Mesothelial cell of epicardium (in vitro differentiated cells): ENCODE results near the gene TRIM56. TPM values are rescaled to one million over a fixed set of nuclear protein-coding genes. Genes with fewer than 3 reads are reported as not detected.
A peak's percentile ranks its signal among the peaks of the same experiment; 100 is the strongest.
"Not testable (repeated sequence)": the region's sequence is repeated elsewhere in the genome, so short reads cannot be mapped to it uniquely, and the experiment has no call there.

Experiments
- DNase-seq, 2 experiments: peaks; one replicate each; pipeline ENCODE4 v3.0.0; 2021; ENCODE audit warnings: low spot score in 2 of 2; ENCODE audit not compliant: unreplicated experiment in 2 of 2
- H3K27ac Mint-ChIP-seq: 2 replicates; pipeline ENCODE4 v1.8.0; 2021; ENCODE audit warnings: mixed read lengths
- H3K27me3 Mint-ChIP-seq: 2 replicates; pipeline ENCODE4 v1.8.0; 2021; ENCODE audit warnings: low read depth, mixed read lengths
- H3K36me3 Mint-ChIP-seq: 2 replicates; pipeline ENCODE4 v1.8.0; 2021; ENCODE audit warnings: mixed read lengths
- H3K4me1 Mint-ChIP-seq: 2 replicates; pipeline ENCODE4 v1.8.0; 2021; ENCODE audit warnings: mixed read lengths
- H3K4me3 Mint-ChIP-seq: 2 replicates; pipeline ENCODE4 v1.8.0; 2021; ENCODE audit warnings: mild to moderate bottlenecking, moderate library complexity, mixed read lengths
- H3K9me3 Mint-ChIP-seq: 2 replicates; pipeline ENCODE4 v1.8.0; 2021; ENCODE audit warnings: mixed read lengths
- CTCF ChIP-seq: fragments of 200-600 bp; sonication (generic); IDR thresholded peaks from one replicate; pipeline ENCODE4 v1.5.0; 2021; ENCODE audit warnings: antibody characterized with exemption; ENCODE audit not compliant: unreplicated experiment
- total RNA-seq: library from RNA; stranded (reverse); gene quantifications from 3 replicates; pipeline ENCODE4 v1.2.1, GENCODE V29; 2021

TRIM56 gene
- total RNA-seq, 1 donor from 2014 or later, result 39.6 TPM

GRCh38 chr7:101120315-101120714 lies 35.0 kb downstream of the TRIM56 start:
- no peak overlapping the region for H3K27ac Mint-ChIP-seq
- peaks cover 28% of the 10 kb centered on the region for H3K4me1 Mint-ChIP-seq
- TF ChIP-seq CTCF, result no peak

GRCh38 chr7:101121631-101121990 lies 36.3 kb downstream of the TRIM56 start:
- not testable (repeated sequence) for H3K27me3 Mint-ChIP-seq, H3K36me3 Mint-ChIP-seq, DNase-seq, H3K9me3 Mint-ChIP-seq, H3K4me3 Mint-ChIP-seq
- peak overlapping the region; percentile 97 for H3K27ac Mint-ChIP-seq
- peaks cover 37% of the 10 kb centered on the region for H3K4me1 Mint-ChIP-seq

More at GRCh38 chr7:101120315-101120714, 35.0 kb downstream of the TRIM56 start:
- no peaks in the 10 kb centered on the region for H3K36me3 Mint-ChIP-seq
- H3K4me3 Mint-ChIP-seq, result no peak overlapping the region
- no peaks in the 10 kb centered on the region for H3K9me3 Mint-ChIP-seq
- no peak for DNase-seq
- H3K27me3 Mint-ChIP-seq, result no peaks in the 10 kb centered on the region

- no peak for TF ChIP-seq CTCF
- Mint-ChIP-seq H3K4me1 (peaks cover 43% of the 10 kb centered on the region), H3K27ac (peak overlapping the region; percentile 97), H3K27me3 (no peaks in the 10 kb centered on the region), H3K4me3 (peak overlapping the region; percentile 45), H3K36me3 (no peaks in the 10 kb centered on the region), H3K9me3 (peaks cover 3% of the 10 kb centered on the region)
- DNase-seq, result peak; percentile 55 to 70
Observed at GRCh38 chr7:101121991-101122932, 37.0 kb downstream of the TRIM56 start.

GRCh38 chr7:101122933-101123702 lies 37.8 kb downstream of the TRIM56 start:
- no peak for TF ChIP-seq CTCF
- Mint-ChIP-seq H3K27ac (peak overlapping the region; percentile 97), H3K4me3 (no peak overlapping the region), H3K36me3 (no peaks in the 10 kb centered on the region), H3K9me3 (peaks cover 3% of the 10 kb centered on the region), H3K27me3 (no peaks in the 10 kb centered on the region), H3K4me1 (peaks cover 48% of the 10 kb centered on the region)
- DNase-seq, result no peak

- H3K36me3 Mint-ChIP-seq, result no peaks in the 10 kb centered on the region
- no peaks in the 10 kb centered on the region for H3K27me3 Mint-ChIP-seq
- no peak for TF ChIP-seq CTCF
- H3K27ac Mint-ChIP-seq, result peak overlapping the region; percentile 4
- no peak for DNase-seq
- no peak overlapping the region for H3K4me3 Mint-ChIP-seq
- H3K4me1 Mint-ChIP-seq, result peaks cover 49% of the 10 kb centered on the region
- peaks cover 3% of the 10 kb centered on the region for H3K9me3 Mint-ChIP-seq
Observed at GRCh38 chr7:101123703-101124068, 38.4 kb downstream of the TRIM56 start.
